GM12878 (cell line): Measurements from ENCODE around the gene SLC35F3. TPM values are rescaled to one million over a fixed set of nuclear protein-coding genes. Genes with fewer than 3 reads are reported as not detected.

Experiments used
- ATAC-seq: fragments of 200-7000 bp; cut with Tn5 transposase; 3 replicates; pipeline ENCODE4 v1.9.1; 2020; ENCODE audit warnings: mild to moderate bottlenecking, moderate library complexity
- BruUV-seq: library from RNA; stranded (reverse); fragments of 400-500 nt; replicated peaks from 2 replicates; lab custom pipeline; 2021; lab: Mats Ljungman, UMichigan
- CTCF ChIA-PET: fragments of 300-600 bp; sonication (Branson Sonifier 250); formaldehyde crosslinking; extraction: SDS; loops from one replicate; lab custom pipeline; 2021; ENCODE audit warnings: inconsistent platforms; lab: Yijun Ruan, JAX
- POLR2A ChIA-PET: fragments of 350-600 bp; formaldehyde crosslinking; extraction: SDS; loops from one replicate; lab custom pipeline; 2021; ENCODE audit warnings: inconsistent platforms; lab: Charles Lee
- RAD21 ChIA-PET: fragments of 300-600 bp; sonication (Branson Sonifier 250); formaldehyde crosslinking; loops from one replicate; lab custom pipeline; 2023; ENCODE audit warnings: antibody characterized with exemption; ENCODE audit not compliant: unreplicated experiment; lab: Charles Lee
- SMC1A ChIA-PET: fragments of 300-600 bp; sonication (Branson Sonifier 250); formaldehyde crosslinking; loops from one replicate; lab custom pipeline; 2023; ENCODE audit not compliant: unreplicated experiment, uncharacterized antibody; lab: Charles Lee
- DNase-seq: peaks from one replicate; pipeline ENCODE4 v3.0.0-alpha.2; 2011; ENCODE audit warnings: low read depth, low spot score
- FAIRE-seq: peaks from 3 replicates; lab custom pipeline; 2011; peaks lifted over from hg19 to GRCh38; lab: Jason Lieb, UNC
- H2AFZ ChIP-seq: 2 replicates; pipeline ENCODE4 v1.6.0; 2011; ENCODE audit warnings: low read depth, low read length, control low read depth; ENCODE audit not compliant: control insufficient read depth
- H3K27ac ChIP-seq: 2 replicates; pipeline ENCODE4 v1.5.1; 2011; ENCODE audit warnings: control low read depth; ENCODE audit not compliant: control insufficient read depth, insufficient read depth
- H3K27me3 ChIP-seq, 2 experiments: replicated peaks in 1 of 2; 2 replicates each; pipeline versions ENCODE4 v1.6.0 to v1.6.1; 2011; ENCODE audit warnings: low read length in 1 of 2; ENCODE audit not compliant: control insufficient read depth in 2 of 2, insufficient read depth in 2 of 2
- H3K36me3 ChIP-seq, 2 experiments: 2 replicates each; pipeline ENCODE4 v1.5.1; 2011; ENCODE audit warnings: low read length in 1 of 2; ENCODE audit not compliant: control insufficient read depth in 2 of 2, insufficient read depth in 2 of 2
- H3K4me1 ChIP-seq: 2 replicates; pipeline ENCODE4 v1.6.1; 2011; ENCODE audit warnings: mild to moderate bottlenecking, low read length, moderate library complexity, mixed read lengths; ENCODE audit not compliant: control insufficient read depth, insufficient read depth
- H3K4me2 ChIP-seq: 2 replicates; pipeline ENCODE4 v1.6.0; 2011; ENCODE audit warnings: control low read depth; ENCODE audit not compliant: control insufficient read depth, insufficient read depth
- H3K4me3 ChIP-seq: fragments of 200-600 bp; sonication (generic); 2 replicates; pipeline ENCODE4 v1.5.1; 2016
- H3K79me2 ChIP-seq: 2 replicates; pipeline ENCODE4 v1.6.0; 2011; ENCODE audit warnings: low read length; ENCODE audit not compliant: control insufficient read depth, insufficient read depth
- H3K9ac ChIP-seq: 2 replicates; pipeline ENCODE4 v1.8.0; 2011; ENCODE audit warnings: low read length, control low read depth, mixed read lengths; ENCODE audit not compliant: control insufficient read depth, insufficient read depth
- H3K9me3 ChIP-seq: replicated peaks from 3 replicates; pipeline ENCODE4 v1.5.1; 2011; ENCODE audit warnings: mild to moderate bottlenecking, low read length; ENCODE audit not compliant: control insufficient read depth, insufficient read depth
- H4K20me1 ChIP-seq: 2 replicates; pipeline ENCODE4 v1.6.0; 2011; ENCODE audit not compliant: control insufficient read depth, insufficient read depth
- ETV6 ChIP-seq, 2 experiments: fragments of 450-650 bp in 1 of 2; IDR thresholded peaks in 1 of 2; conservative IDR thresholded peaks in 1 of 2; 2 replicates each; pipeline ENCODE4 v1.6.1; 2014; ENCODE audit warnings: antibody characterized with exemption in 1 of 2, borderline replicate concordance in 1 of 2, low read depth in 1 of 2, mild to moderate bottlenecking in 1 of 2, moderate library complexity in 1 of 2
- NBN ChIP-seq: fragments of 450-650 bp; IDR thresholded peaks from 2 replicates; pipeline ENCODE4 v1.6.1; 2016
- POLR2AphosphoS2 ChIP-seq: IDR thresholded peaks from 2 replicates; pipeline ENCODE4 v1.6.1; 2011; ENCODE audit warnings: low read depth, mild to moderate bottlenecking, low read length, improper control_type of control experiment, moderate library complexity
- ZNF384 ChIP-seq: IDR thresholded peaks from 2 replicates; pipeline ENCODE4 v1.6.1; 2012; ENCODE audit warnings: low read depth, mild to moderate bottlenecking, low read length, improper control_type of control experiment, borderline replicate concordance
- ZNF592 ChIP-seq: fragments of 450-650 bp; IDR thresholded peaks from 2 replicates; pipeline ENCODE4 v1.6.1; 2017; ENCODE audit warnings: mild to moderate bottlenecking, moderate library complexity
- whole genome bisulfite sequencing: methylation state at CpG from one replicate; pipeline ENCODE4 v1.1.6; 2016; ENCODE audit warnings: low lambda C conversion rate; ENCODE audit not compliant: insufficient replicate concordance, insufficient coverage; ENCODE audit errors: missing lambda C conversion rate; 5-methylcytosine and 5-hydroxymethylcytosine counted together
- in situ Hi-C: fragments of 300-500 bp; cut with MboI; formaldehyde crosslinking; loops from 9 replicates; pipeline ENCODE4 v1.14.3; 2018; ENCODE audit warnings: mixed read lengths
- intact Hi-C: fragments of 100-400 bp; cut with micrococcal nuclease; formaldehyde crosslinking; loops from one replicate; pipeline ENCODE4 v1.14.2; 2022; ENCODE audit not compliant: unreplicated experiment
- polyA plus RNA-seq, 11 experiments: library from polyadenylated mRNA; depleted of rRNA in 4 of 11; unstranded in 6 of 11; stranded (reverse) in 5 of 11; fragments of >200 nt; fragmentation: Nextera tagmentation in 4 of 11; fragmentation: Illumina TruSeq in 1 of 11; extraction: Ambion mirVana in 4 of 11; extraction: Trizol in 1 of 11; gene quantifications; 1 replicate in 1 of 11; 2 replicates in 10 of 11; pipeline versions ENCODE4 v1.2.1 to v1.2.3, GENCODE V29; 2011 to 2016; ENCODE audit warnings: inconsistent platforms in 2 of 11, missing spikeins in 2 of 11, low read depth in 1 of 11
- total RNA-seq, 4 experiments: library from RNA; depleted of rRNA in 3 of 4; stranded (reverse); fragments of >200 nt in 3 of 4; fragmentation: Illumina TruSeq in 1 of 4; extraction: Trizol in 1 of 4; gene quantifications; 2 replicates each; pipeline versions ENCODE4 v1.2.1 to v1.2.3, GENCODE V29; 2013 to 2021

The SLC35F3 gene
- total and polyA plus RNA-seq, 10 of the 15 experiments (the other 5 are each of a cell fraction or from before 2014, with no cell fraction given): 1.0 to 8.6 (median 5.7) TPM

- H3K9me3 ChIP-seq: no peaks in the 10 kb centered on the region
- no peak overlapping the region for H2AFZ ChIP-seq
- H3K9ac ChIP-seq: no peak overlapping the region
- H3K4me3 ChIP-seq: no peak overlapping the region
- FAIRE-seq (no peak), ATAC-seq (no peak), DNase-seq (no peak)
- H3K27ac ChIP-seq: no peak overlapping the region
- in situ Hi-C loops (no loop called here), intact Hi-C loops (no loop called here)
- ChIA-PET CTCF (no interaction called here), SMC1A (no interaction called here), POLR2A (no interaction called here), RAD21 (no interaction called here)
- H3K79me2 ChIP-seq: no peaks in the 10 kb centered on the region
- H4K20me1 ChIP-seq: no peaks in the 10 kb centered on the region
- TF ChIP-seq ZNF384 (no peak), ZNF592 (no peak), ETV6 (conservative IDR thresholded peaks at IDR 0.05 in 1 of 2, IDR thresholded peaks at IDR 0.05 in 1 of 2; ENCODE audit: borderline replicate concordance in 1 of 2, low read depth in 1 of 2) (no peak), POLR2AphosphoS2 (no peak), NBN (no peak)
- BruUV-seq: no TSS peak
- H3K36me3 ChIP-seq: no peaks in the 10 kb centered on the region
- H3K4me1 ChIP-seq: no peaks in the 10 kb centered on the region
- 38% methylated on average over 10 of the region's 10 CpGs for WGBS
- no peak overlapping the region for H3K4me2 ChIP-seq
- H3K27me3 ChIP-seq: no peaks in the 10 kb centered on the region
These were observed 76.7 kb downstream of the SLC35F3 start for GRCh38 chr1:233981042-233981675.
